Liver (tissue), 9 donors: ENCODE results near the gene MED12L. TPM values are rescaled to one million over a fixed set of nuclear protein-coding genes. Genes with fewer than 3 reads are reported as not detected.

Experiments used
- DNase-seq: peaks from one replicate; pipeline ENCODE4 v3.0.0-alpha.2; 2017; ENCODE audit warnings: low spot score
- H3K27ac ChIP-seq, 2 donors: one replicate each; pipeline ENCODE4 v1.7.0; 2013; ENCODE audit warnings: inconsistent platforms in 2 of 2, low read length in 2 of 2, control low read depth in 1 of 2, low read depth in 1 of 2, mild to moderate bottlenecking in 1 of 2
- H3K27me3 ChIP-seq, 4 donors: one replicate each; pipeline versions ENCODE4 v1.6.1 to v1.7.0; 2013; ENCODE audit warnings: low read length in 3 of 4, inconsistent platforms in 1 of 4, mild to moderate bottlenecking in 1 of 4, moderate library complexity in 1 of 4; ENCODE audit not compliant: control insufficient read depth in 4 of 4, insufficient read depth in 4 of 4
- H3K36me3 ChIP-seq, 4 donors: one replicate each; pipeline versions ENCODE4 v1.6.1 to v1.7.0; 2013; ENCODE audit warnings: low read length in 3 of 4, mild to moderate bottlenecking in 3 of 4, low read depth in 1 of 4, moderate library complexity in 1 of 4; ENCODE audit not compliant: control insufficient read depth in 4 of 4, insufficient read depth in 3 of 4
- H3K4me1 ChIP-seq, 4 donors: one replicate each; pipeline versions ENCODE4 v1.6.1 to v1.7.0; 2013; ENCODE audit warnings: low read length in 3 of 4, mild to moderate bottlenecking in 3 of 4, moderate library complexity in 1 of 4; ENCODE audit not compliant: control insufficient read depth in 4 of 4, insufficient read depth in 4 of 4
- H3K4me3 ChIP-seq, 3 donors: one replicate each; pipeline versions ENCODE4 v1.6.1 to v1.7.0; 2013; ENCODE audit warnings: low read length in 3 of 3, control low read depth in 1 of 3, low read depth in 1 of 3, mild to moderate bottlenecking in 1 of 3
- H3K9ac ChIP-seq, 2 donors: one replicate each; pipeline ENCODE4 v1.7.0; 2013; ENCODE audit warnings: low read length in 2 of 2, mild to moderate bottlenecking in 2 of 2, moderate library complexity in 2 of 2, control low read depth in 1 of 2, low read depth in 1 of 2
- H3K9me3 ChIP-seq, 4 donors: one replicate each; pipeline versions ENCODE4 v1.6.1 to v1.7.0; 2013; ENCODE audit warnings: low read length in 3 of 4; ENCODE audit not compliant: control insufficient read depth in 4 of 4
- EGR1 ChIP-seq, 2 donors: IDR thresholded peaks; 2 replicates each; pipeline ENCODE4 v1.6.1; 2016 to 2018; ENCODE audit warnings: antibody characterized with exemption in 2 of 2, low read depth in 2 of 2
- FOXA1 ChIP-seq: IDR thresholded peaks from 2 replicates; pipeline ENCODE4 v1.6.1; 2016; ENCODE audit warnings: antibody characterized with exemption
- FOXA2 ChIP-seq: IDR thresholded peaks from 2 replicates; pipeline ENCODE4 v1.6.1; 2016; ENCODE audit warnings: antibody characterized with exemption
- HNF4A ChIP-seq, 2 donors: conservative IDR thresholded peaks; 2 replicates each; pipeline ENCODE4 v1.6.1; 2016; ENCODE audit warnings: antibody characterized with exemption in 2 of 2, mild to moderate bottlenecking in 2 of 2
- HNF4G ChIP-seq: IDR thresholded peaks from 2 replicates; pipeline ENCODE4 v1.6.1; 2016; ENCODE audit warnings: antibody characterized with exemption
- JUND ChIP-seq, 2 donors: IDR thresholded peaks; 2 replicates each; pipeline ENCODE4 v1.6.1; 2016; ENCODE audit warnings: antibody characterized with exemption in 2 of 2
- NR2F2 ChIP-seq: IDR thresholded peaks from 2 replicates; pipeline ENCODE4 v1.6.1; 2016; ENCODE audit warnings: antibody characterized with exemption
- RAD21 ChIP-seq, 2 donors: IDR thresholded peaks; 2 replicates each; pipeline ENCODE4 v1.6.1; 2016; ENCODE audit warnings: antibody characterized with exemption in 2 of 2, mild to moderate bottlenecking in 2 of 2
- RXRA ChIP-seq, 2 donors: IDR thresholded peaks; 2 replicates each; pipeline ENCODE4 v1.6.1; 2017 to 2018; ENCODE audit warnings: antibody characterized with exemption in 2 of 2, mild to moderate bottlenecking in 1 of 2
- SP1 ChIP-seq: IDR thresholded peaks from 2 replicates; pipeline ENCODE4 v1.6.1; 2018; ENCODE audit warnings: antibody characterized with exemption, mild to moderate bottlenecking
- TAF1 ChIP-seq: conservative IDR thresholded peaks from 2 replicates; pipeline ENCODE4 v1.6.1; 2016; ENCODE audit warnings: antibody characterized with exemption, mild to moderate bottlenecking
- YY1 ChIP-seq: IDR thresholded peaks from 2 replicates; pipeline ENCODE4 v1.6.1; 2016; ENCODE audit warnings: antibody characterized with exemption, mild to moderate bottlenecking
- WGBS: extraction: QIAGEN DNeasy Blood & Tissue Kit; methylation state at CpG from one replicate; pipeline ENCODE4 v1.1.7; 2013; 5-methylcytosine and 5-hydroxymethylcytosine counted together
- polyA plus RNA-seq, 2 donors: library from polyadenylated mRNA; stranded (reverse) in 1 of 2; unstranded in 1 of 2; fragments of 200-250 nt in 1 of 2; fragments of >200 nt in 1 of 2; fragmentation: Nextera tagmentation in 1 of 2; extraction: Ambion mirVana in 1 of 2; gene quantifications; one replicate each; pipeline versions ENCODE4 v1.2.1 to v1.2.3, GENCODE V29; 2013 to 2015
- total RNA-seq, 2 donors: library from RNA; depleted of rRNA; stranded (reverse); fragments of >200 nt; gene quantifications; one replicate each; pipeline ENCODE4 v1.2.3, GENCODE V29; 2014
- TF ChIP-seq, protein P1 (sequence below): IDR thresholded peaks from 2 replicates; pipeline ENCODE4 v1.6.1; 2016; ENCODE audit warnings: antibody characterized with exemption
- TF ChIP-seq, protein P2 (sequence below): IDR thresholded peaks from 2 replicates; pipeline ENCODE4 v1.6.1; 2016; ENCODE audit warnings: antibody characterized with exemption
- TF ChIP-seq, protein P3 (sequence below): IDR thresholded peaks from 2 replicates; pipeline ENCODE4 v1.6.1; 2016; ENCODE audit warnings: antibody characterized with exemption
- TF ChIP-seq, protein P4 (sequence below): fragments of 150-350 bp; IDR thresholded peaks from 2 replicates; pipeline ENCODE4 v1.5.1; 2017; ENCODE audit warnings: improper control_type of control experiment, low read depth, low read length; ENCODE audit not compliant: missing input control
- TF ChIP-seq, protein P5 (sequence below): IDR thresholded peaks from 2 replicates; pipeline ENCODE4 v1.6.1; 2016; ENCODE audit warnings: antibody characterized with exemption, mild to moderate bottlenecking
- donor health status: healthy.
- donor health status: healthy.
- donor health status: healthy.
- donor health status: healthy.
- donor health status: healthy.

MED12L gene
- total and polyA plus RNA-seq, 4 donors: 0.02 to 2.1 (median 0.49) TPM

DNA sequence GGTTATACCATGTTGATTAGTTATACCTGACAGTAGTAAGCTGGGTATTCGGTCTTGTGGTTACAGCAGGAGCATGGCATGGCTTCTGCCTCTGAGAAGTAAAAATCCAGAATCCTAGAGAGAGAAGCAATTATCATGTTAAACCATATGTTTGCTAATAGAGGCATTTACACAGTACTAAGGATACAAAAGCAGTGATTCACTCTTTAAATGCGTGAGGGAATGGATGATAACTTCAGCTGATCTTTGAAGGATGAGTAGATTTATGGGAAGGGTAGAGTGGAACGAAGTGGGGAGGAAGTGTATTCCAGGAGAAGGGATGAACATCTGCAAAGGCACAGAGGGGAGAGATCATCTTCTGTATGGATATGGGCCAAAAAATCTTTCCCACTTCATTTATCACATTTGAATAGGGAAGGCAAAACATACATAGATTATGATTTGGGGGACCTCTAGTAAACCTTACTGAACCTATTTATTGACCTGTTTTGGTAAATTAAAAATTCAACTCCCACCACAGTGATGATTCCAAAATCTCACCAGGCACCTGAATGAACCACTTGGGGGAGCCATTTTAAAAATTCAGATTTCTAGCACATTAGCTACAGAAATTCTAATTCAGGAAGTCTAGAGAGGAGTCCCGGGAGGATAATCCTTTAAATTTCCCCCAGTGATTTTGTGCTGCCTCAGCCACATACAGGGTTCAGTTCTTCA, 340.3 kb downstream of the MED12L start:
- no peak for TF ChIP-seq RXRA (IDR thresholded peaks at IDR 0.05)
- TF ChIP-seq RAD21 (IDR thresholded peaks at IDR 0.05): no peak
- no peak for TF ChIP-seq JUND (IDR thresholded peaks at IDR 0.05)
- TF ChIP-seq, protein P1, sequence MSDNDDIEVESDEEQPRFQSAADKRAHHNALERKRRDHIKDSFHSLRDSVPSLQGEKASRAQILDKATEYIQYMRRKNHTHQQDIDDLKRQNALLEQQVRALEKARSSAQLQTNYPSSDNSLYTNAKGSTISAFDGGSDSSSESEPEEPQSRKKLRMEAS: no peak
- no peak for TF ChIP-seq FOXA1
- TF ChIP-seq, protein P2, sequence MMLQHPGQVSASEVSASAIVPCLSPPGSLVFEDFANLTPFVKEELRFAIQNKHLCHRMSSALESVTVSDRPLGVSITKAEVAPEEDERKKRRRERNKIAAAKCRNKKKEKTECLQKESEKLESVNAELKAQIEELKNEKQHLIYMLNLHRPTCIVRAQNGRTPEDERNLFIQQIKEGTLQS: no peak
- no peak for TF ChIP-seq TAF1
- Histone ChIP-seq H3K27ac (no peak overlapping the region), H3K4me3 (no peak overlapping the region), H3K9me3 (no peaks in the 10 kb centered on the region), H3K9ac (no peak overlapping the region), H3K36me3 (no peaks in the 10 kb centered on the region), H3K4me1 (no peaks in the 10 kb centered on the region), H3K27me3 (no peaks in the 10 kb centered on the region)
- DNase-seq: no peak
- 78% methylated on average over 4 of the region's 4 CpGs for WGBS

DNA sequence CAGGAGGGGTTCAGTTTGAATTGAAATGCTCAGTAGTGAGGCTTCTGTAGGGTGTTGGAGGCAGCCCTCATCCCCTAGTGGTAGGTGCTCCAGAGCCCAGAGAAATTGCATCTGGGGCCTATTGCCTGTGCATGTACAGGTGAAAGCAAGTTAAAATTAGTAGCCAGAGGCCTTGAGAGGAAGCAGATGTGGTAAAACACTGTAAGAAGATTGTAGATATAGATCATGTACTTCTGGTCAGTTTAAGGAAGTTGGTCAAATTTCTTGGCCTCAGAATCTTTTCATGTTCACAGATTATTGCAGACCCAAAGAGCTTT, 340.8 kb downstream of the MED12L start:
- TF ChIP-seq EGR1 (IDR thresholded peaks at IDR 0.05; ENCODE audit: low read depth in 2 of 2): no peak
- TF ChIP-seq SP1: no peak
- TF ChIP-seq NR2F2: no peak
- no peak for TF ChIP-seq HNF4G
- no peak for TF ChIP-seq YY1
- no peak for TF ChIP-seq FOXA2
- TF ChIP-seq, protein P3, sequence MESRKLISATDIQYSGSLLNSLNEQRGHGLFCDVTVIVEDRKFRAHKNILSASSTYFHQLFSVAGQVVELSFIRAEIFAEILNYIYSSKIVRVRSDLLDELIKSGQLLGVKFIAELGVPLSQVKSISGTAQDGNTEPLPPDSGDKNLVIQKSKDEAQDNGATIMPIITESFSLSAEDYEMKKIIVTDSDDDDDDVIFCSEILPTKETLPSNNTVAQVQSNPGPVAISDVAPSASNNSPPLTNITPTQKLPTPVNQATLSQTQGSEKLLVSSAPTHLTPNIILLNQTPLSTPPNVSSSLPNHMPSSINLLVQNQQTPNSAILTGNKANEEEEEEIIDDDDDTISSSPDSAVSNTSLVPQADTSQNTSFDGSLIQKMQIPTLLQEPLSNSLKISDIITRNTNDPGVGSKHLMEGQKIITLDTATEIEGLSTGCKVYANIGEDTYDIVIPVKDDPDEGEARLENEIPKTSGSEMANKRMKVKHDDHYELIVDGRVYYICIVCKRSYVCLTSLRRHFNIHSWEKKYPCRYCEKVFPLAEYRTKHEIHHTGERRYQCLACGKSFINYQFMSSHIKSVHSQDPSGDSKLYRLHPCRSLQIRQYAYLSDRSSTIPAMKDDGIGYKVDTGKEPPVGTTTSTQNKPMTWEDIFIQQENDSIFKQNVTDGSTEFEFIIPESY: no peak
- TF ChIP-seq, protein P4, sequence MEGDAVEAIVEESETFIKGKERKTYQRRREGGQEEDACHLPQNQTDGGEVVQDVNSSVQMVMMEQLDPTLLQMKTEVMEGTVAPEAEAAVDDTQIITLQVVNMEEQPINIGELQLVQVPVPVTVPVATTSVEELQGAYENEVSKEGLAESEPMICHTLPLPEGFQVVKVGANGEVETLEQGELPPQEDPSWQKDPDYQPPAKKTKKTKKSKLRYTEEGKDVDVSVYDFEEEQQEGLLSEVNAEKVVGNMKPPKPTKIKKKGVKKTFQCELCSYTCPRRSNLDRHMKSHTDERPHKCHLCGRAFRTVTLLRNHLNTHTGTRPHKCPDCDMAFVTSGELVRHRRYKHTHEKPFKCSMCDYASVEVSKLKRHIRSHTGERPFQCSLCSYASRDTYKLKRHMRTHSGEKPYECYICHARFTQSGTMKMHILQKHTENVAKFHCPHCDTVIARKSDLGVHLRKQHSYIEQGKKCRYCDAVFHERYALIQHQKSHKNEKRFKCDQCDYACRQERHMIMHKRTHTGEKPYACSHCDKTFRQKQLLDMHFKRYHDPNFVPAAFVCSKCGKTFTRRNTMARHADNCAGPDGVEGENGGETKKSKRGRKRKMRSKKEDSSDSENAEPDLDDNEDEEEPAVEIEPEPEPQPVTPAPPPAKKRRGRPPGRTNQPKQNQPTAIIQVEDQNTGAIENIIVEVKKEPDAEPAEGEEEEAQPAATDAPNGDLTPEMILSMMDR: no peak
- H3K9ac ChIP-seq: no peak overlapping the region
- no peaks in the 10 kb centered on the region for H3K4me1 ChIP-seq
- H3K4me3 ChIP-seq: no peak overlapping the region
- no peak overlapping the region for H3K27ac ChIP-seq
- no peaks in the 10 kb centered on the region for H3K9me3 ChIP-seq
- no peaks in the 10 kb centered on the region for H3K27me3 ChIP-seq
- H3K36me3 ChIP-seq: no peaks in the 10 kb centered on the region
- no peak for DNase-seq

DNA sequence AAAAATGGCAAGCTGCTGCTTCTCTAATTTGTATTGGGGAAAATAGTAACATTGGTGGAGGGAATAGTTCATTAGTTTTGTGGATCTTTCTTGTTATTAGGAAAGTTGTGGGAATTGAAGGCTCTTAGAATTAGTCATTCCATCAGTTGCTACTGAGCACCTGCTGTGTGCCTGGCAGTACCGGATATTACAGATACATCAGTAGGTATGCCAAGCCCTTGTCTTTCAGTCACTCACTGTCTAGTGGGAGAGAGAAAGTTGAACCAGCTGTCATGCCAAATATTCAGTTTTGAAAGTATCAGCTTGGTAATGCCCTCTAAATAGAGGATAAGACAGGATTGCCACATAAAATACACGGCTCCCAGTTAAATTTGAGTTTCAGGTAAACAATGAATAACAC, 342.9 kb downstream of the MED12L start:
- H3K4me1 ChIP-seq: no peaks in the 10 kb centered on the region
- no peaks in the 10 kb centered on the region for H3K36me3 ChIP-seq
- H3K27ac ChIP-seq: no peak overlapping the region
- TF ChIP-seq JUND (IDR thresholded peaks at IDR 0.05): no peak
- no peak for TF ChIP-seq HNF4A (conservative IDR thresholded peaks at IDR 0.05)
- TF ChIP-seq NR2F2: no peak
- TF ChIP-seq, protein P5, sequence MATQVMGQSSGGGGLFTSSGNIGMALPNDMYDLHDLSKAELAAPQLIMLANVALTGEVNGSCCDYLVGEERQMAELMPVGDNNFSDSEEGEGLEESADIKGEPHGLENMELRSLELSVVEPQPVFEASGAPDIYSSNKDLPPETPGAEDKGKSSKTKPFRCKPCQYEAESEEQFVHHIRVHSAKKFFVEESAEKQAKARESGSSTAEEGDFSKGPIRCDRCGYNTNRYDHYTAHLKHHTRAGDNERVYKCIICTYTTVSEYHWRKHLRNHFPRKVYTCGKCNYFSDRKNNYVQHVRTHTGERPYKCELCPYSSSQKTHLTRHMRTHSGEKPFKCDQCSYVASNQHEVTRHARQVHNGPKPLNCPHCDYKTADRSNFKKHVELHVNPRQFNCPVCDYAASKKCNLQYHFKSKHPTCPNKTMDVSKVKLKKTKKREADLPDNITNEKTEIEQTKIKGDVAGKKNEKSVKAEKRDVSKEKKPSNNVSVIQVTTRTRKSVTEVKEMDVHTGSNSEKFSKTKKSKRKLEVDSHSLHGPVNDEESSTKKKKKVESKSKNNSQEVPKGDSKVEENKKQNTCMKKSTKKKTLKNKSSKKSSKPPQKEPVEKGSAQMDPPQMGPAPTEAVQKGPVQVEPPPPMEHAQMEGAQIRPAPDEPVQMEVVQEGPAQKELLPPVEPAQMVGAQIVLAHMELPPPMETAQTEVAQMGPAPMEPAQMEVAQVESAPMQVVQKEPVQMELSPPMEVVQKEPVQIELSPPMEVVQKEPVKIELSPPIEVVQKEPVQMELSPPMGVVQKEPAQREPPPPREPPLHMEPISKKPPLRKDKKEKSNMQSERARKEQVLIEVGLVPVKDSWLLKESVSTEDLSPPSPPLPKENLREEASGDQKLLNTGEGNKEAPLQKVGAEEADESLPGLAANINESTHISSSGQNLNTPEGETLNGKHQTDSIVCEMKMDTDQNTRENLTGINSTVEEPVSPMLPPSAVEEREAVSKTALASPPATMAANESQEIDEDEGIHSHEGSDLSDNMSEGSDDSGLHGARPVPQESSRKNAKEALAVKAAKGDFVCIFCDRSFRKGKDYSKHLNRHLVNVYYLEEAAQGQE: no peak
- TF ChIP-seq, protein P3: no peak
- no peak for TF ChIP-seq TAF1
- no peak for TF ChIP-seq HNF4G
- no peak overlapping the region for H3K4me3 ChIP-seq
- no peaks in the 10 kb centered on the region for H3K27me3 ChIP-seq
- no peaks in the 10 kb centered on the region for H3K9me3 ChIP-seq
- H3K9ac ChIP-seq: no peak overlapping the region
- WGBS: 81% methylated on average over 2 of the region's 2 CpGs
- DNase-seq: no peak
